Measurements from ENCODE around the gene ZDHHC14. TPM values are rescaled to one million over a fixed set of nuclear protein-coding genes. Genes with fewer than 3 reads are reported as not detected.
A peak's percentile ranks its signal among the peaks of the same experiment; 100 is the strongest.

Gene ZDHHC14
- total and polyA plus RNA-seq, 2 experiments from 2014 or later, result 3.0 to 7.4 TPM

DNA sequence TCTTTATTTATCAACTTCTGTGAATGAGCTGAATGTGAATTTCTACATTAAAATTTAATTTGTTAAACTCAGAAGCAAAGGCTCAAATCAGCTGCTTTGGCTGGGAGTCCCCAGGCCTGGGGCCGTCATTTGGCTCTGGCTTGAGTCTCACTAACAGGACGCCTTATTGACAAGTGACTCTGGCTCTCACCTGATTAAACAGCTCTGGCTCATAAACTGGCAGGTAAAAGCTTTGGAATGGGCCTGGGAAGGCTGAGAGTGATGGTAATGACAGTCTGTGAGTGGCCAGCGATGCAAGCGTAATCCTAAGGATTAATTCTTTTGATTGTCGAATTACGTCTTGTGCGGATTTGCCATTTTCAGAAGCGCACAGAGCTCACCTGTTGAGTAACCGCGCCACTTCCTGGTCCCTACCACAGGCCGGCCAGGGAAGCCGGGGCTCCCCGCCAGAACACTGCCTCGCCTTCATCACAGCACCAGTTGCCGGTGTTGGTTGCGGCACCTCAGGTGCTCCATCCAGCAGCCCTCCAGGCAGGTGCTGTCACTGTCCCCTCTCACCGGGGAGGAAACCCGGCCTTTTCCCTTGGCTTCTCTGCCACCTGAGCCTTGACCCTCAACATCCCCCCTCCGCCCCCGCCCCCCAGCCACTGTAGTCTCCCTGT, 110.7 kb downstream of the ZDHHC14 start:
- H3K36me3 ChIP-seq (ENCODE audit: insufficient read depth), result no peaks in the 10 kb centered on the region
- no peaks in the 10 kb centered on the region for H3K79me2 ChIP-seq (replicated peaks; ENCODE audit: insufficient read depth)
- DNase-seq (ENCODE audit: low spot score) (no peak), ATAC-seq (peak; percentile 38)
- TF ChIP-seq, protein P1, sequence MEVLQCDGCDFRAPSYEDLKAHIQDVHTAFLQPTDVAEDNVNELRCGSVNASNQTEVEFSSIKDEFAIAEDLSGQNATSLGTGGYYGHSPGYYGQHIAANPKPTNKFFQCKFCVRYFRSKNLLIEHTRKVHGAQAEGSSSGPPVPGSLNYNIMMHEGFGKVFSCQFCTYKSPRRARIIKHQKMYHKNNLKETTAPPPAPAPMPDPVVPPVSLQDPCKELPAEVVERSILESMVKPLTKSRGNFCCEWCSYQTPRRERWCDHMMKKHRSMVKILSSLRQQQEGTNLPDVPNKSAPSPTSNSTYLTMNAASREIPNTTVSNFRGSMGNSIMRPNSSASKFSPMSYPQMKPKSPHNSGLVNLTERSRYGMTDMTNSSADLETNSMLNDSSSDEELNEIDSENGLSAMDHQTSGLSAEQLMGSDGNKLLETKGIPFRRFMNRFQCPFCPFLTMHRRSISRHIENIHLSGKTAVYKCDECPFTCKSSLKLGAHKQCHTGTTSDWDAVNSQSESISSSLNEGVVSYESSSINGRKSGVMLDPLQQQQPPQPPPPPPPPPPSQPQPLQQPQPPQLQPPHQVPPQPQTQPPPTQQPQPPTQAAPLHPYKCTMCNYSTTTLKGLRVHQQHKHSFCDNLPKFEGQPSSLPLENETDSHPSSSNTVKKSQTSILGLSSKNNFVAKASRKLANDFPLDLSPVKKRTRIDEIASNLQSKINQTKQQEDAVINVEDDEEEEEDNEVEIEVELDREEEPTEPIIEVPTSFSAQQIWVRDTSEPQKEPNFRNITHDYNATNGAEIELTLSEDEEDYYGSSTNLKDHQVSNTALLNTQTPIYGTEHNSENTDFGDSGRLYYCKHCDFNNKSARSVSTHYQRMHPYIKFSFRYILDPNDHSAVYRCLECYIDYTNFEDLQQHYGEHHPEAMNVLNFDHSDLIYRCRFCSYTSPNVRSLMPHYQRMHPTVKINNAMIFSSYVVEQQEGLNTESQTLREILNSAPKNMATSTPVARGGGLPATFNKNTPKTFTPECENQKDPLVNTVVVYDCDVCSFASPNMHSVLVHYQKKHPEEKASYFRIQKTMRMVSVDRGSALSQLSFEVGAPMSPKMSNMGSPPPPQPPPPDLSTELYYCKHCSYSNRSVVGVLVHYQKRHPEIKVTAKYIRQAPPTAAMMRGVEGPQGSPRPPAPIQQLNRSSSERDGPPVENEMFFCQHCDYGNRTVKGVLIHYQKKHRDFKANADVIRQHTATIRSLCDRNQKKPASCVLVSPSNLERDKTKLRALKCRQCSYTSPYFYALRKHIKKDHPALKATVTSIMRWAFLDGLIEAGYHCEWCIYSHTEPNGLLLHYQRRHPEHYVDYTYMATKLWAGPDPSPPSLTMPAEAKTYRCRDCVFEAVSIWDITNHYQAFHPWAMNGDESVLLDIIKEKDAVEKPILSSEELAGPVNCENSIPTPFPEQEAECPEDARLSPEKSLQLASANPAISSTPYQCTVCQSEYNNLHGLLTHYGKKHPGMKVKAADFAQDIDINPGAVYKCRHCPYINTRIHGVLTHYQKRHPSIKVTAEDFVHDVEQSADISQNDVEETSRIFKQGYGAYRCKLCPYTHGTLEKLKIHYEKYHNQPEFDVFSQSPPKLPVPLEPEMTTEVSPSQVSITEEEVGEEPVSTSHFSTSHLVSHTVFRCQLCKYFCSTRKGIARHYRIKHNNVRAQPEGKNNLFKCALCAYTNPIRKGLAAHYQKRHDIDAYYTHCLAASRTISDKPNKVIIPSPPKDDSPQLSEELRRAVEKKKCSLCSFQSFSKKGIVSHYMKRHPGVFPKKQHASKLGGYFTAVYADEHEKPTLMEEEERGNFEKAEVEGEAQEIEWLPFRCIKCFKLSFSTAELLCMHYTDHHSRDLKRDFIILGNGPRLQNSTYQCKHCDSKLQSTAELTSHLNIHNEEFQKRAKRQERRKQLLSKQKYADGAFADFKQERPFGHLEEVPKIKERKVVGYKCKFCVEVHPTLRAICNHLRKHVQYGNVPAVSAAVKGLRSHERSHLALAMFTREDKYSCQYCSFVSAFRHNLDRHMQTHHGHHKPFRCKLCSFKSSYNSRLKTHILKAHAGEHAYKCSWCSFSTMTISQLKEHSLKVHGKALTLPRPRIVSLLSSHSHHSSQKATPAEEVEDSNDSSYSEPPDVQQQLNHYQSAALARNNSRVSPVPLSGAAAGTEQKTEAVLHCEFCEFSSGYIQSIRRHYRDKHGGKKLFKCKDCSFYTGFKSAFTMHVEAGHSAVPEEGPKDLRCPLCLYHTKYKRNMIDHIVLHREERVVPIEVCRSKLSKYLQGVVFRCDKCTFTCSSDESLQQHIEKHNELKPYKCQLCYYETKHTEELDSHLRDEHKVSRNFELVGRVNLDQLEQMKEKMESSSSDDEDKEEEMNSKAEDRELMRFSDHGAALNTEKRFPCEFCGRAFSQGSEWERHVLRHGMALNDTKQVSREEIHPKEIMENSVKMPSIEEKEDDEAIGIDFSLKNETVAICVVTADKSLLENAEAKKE (CRISPR knock-in tag; IDR thresholded peaks at IDR 0.05), result no peak
- no peak for TF ChIP-seq CREB1 (CRISPR knock-in tag; IDR thresholded peaks at IDR 0.05; ENCODE audit: low read depth)
- TF ChIP-seq STAT1 (IDR thresholded peaks at IDR 0.05; ENCODE audit: unreplicated experiment), result no peak
- TF ChIP-seq, protein P2, sequence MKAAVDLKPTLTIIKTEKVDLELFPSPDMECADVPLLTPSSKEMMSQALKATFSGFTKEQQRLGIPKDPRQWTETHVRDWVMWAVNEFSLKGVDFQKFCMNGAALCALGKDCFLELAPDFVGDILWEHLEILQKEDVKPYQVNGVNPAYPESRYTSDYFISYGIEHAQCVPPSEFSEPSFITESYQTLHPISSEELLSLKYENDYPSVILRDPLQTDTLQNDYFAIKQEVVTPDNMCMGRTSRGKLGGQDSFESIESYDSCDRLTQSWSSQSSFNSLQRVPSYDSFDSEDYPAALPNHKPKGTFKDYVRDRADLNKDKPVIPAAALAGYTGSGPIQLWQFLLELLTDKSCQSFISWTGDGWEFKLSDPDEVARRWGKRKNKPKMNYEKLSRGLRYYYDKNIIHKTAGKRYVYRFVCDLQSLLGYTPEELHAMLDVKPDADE (IDR thresholded peaks at IDR 0.05), result no peak
- TF ChIP-seq JUNB (IDR thresholded peaks at IDR 0.05; ENCODE audit: unreplicated experiment), result no peak
- TF ChIP-seq POLR2AphosphoS5 (IDR thresholded peaks at IDR 0.05; ENCODE audit: low read depth), result no peak
- no peak for TF ChIP-seq NANOG (IDR thresholded peaks at IDR 0.05; ENCODE audit: borderline replicate concordance)
- TF ChIP-seq, protein P3, sequence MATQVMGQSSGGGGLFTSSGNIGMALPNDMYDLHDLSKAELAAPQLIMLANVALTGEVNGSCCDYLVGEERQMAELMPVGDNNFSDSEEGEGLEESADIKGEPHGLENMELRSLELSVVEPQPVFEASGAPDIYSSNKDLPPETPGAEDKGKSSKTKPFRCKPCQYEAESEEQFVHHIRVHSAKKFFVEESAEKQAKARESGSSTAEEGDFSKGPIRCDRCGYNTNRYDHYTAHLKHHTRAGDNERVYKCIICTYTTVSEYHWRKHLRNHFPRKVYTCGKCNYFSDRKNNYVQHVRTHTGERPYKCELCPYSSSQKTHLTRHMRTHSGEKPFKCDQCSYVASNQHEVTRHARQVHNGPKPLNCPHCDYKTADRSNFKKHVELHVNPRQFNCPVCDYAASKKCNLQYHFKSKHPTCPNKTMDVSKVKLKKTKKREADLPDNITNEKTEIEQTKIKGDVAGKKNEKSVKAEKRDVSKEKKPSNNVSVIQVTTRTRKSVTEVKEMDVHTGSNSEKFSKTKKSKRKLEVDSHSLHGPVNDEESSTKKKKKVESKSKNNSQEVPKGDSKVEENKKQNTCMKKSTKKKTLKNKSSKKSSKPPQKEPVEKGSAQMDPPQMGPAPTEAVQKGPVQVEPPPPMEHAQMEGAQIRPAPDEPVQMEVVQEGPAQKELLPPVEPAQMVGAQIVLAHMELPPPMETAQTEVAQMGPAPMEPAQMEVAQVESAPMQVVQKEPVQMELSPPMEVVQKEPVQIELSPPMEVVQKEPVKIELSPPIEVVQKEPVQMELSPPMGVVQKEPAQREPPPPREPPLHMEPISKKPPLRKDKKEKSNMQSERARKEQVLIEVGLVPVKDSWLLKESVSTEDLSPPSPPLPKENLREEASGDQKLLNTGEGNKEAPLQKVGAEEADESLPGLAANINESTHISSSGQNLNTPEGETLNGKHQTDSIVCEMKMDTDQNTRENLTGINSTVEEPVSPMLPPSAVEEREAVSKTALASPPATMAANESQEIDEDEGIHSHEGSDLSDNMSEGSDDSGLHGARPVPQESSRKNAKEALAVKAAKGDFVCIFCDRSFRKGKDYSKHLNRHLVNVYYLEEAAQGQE (IDR thresholded peaks at IDR 0.05; ENCODE audit: unreplicated experiment), result no peak
- TF ChIP-seq ZNF331 (CRISPR knock-in tag; IDR thresholded peaks at IDR 0.05; ENCODE audit: low read depth), result no peak
- TF ChIP-seq, protein P4, sequence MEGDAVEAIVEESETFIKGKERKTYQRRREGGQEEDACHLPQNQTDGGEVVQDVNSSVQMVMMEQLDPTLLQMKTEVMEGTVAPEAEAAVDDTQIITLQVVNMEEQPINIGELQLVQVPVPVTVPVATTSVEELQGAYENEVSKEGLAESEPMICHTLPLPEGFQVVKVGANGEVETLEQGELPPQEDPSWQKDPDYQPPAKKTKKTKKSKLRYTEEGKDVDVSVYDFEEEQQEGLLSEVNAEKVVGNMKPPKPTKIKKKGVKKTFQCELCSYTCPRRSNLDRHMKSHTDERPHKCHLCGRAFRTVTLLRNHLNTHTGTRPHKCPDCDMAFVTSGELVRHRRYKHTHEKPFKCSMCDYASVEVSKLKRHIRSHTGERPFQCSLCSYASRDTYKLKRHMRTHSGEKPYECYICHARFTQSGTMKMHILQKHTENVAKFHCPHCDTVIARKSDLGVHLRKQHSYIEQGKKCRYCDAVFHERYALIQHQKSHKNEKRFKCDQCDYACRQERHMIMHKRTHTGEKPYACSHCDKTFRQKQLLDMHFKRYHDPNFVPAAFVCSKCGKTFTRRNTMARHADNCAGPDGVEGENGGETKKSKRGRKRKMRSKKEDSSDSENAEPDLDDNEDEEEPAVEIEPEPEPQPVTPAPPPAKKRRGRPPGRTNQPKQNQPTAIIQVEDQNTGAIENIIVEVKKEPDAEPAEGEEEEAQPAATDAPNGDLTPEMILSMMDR (conservative IDR thresholded peaks at IDR 0.05; ENCODE audit: low read depth in 2 of 2), result no peak
- TF ChIP-seq EZH2 (IDR thresholded peaks at IDR 0.05; ENCODE audit: low read depth, unreplicated experiment), result no peak
- TF ChIP-seq ZNF114 (CRISPR knock-in tag; IDR thresholded peaks at IDR 0.05), result no peak
- no peak for TF ChIP-seq EZH2phosphoT487 (IDR thresholded peaks at IDR 0.05; ENCODE audit: unreplicated experiment)
- Mint-ChIP-seq H3K36me3 (ENCODE audit: low read depth) (0 out of 3 replicates have a peak, but pooled peaks cover 3% of the 10 kb centered on the region), H3K4me1 (peaks cover 27% of the 10 kb centered on the region), H3K27ac (no peak overlapping the region), H3K27me3 (ENCODE audit: insufficient read depth, low read depth, poor library complexity) (no peaks in the 10 kb centered on the region), H3K9me3 (0 out of 3 replicates have a peak, but pooled peaks cover 3% of the 10 kb centered on the region), H3K4me3 (no peak overlapping the region)
- no peak overlapping the region for H2AFZ ChIP-seq
- H3K4me3 ChIP-seq, result no peak overlapping the region
- no peaks in the 10 kb centered on the region for H3F3A ChIP-seq (replicated peaks; ENCODE audit: low read depth)
- H3K4me2 ChIP-seq, result no peak overlapping the region
- H4K20me1 ChIP-seq (replicated peaks; ENCODE audit: insufficient read depth), result no peaks in the 10 kb centered on the region
- peaks cover 2% of the 10 kb centered on the region; the same call in 1 of the 2 replicates for H3K9me2 ChIP-seq (ENCODE audit: insufficient read depth)
- peaks cover 2% of the 10 kb centered on the region for H3K4me1 ChIP-seq (ENCODE audit: insufficient read depth)
- H3K27me3 ChIP-seq (ENCODE audit: insufficient read depth), result no peaks in the 10 kb centered on the region
- no peak overlapping the region for H3K27ac ChIP-seq (ENCODE audit: low read depth)
